ENCODE measurements around the gene PTPN6. TPM values are rescaled to one million over a fixed set of nuclear protein-coding genes. Genes with fewer than 3 reads are reported as not detected.

PTPN6 gene
- total RNA-seq, 1 donor from 2014 or later, result 0.94 TPM

- H3K4me1 Mint-ChIP-seq (ENCODE audit: unreplicated experiment), result peaks cover 18% of the 10 kb centered on the region
- H3K27me3 Mint-ChIP-seq (ENCODE audit: unreplicated experiment), result no peaks in the 10 kb centered on the region
- H3K27ac Mint-ChIP-seq (ENCODE audit: unreplicated experiment), result no peak overlapping the region
- H3K4me3 Mint-ChIP-seq (ENCODE audit: unreplicated experiment), result no peak overlapping the region
- H3K9me3 Mint-ChIP-seq (ENCODE audit: unreplicated experiment), result no peaks in the 10 kb centered on the region
- no peak for DNase-seq (ENCODE audit: extremely low spot score, unreplicated experiment)
- no peak for TF ChIP-seq CTCF (IDR thresholded peaks at IDR 0.05)
- peaks cover 6% of the 10 kb centered on the region for H3K36me3 Mint-ChIP-seq (ENCODE audit: unreplicated experiment)
These were observed 9.6 kb downstream of the PTPN6 start for GRCh38 chr12:6960593-6961277.

- Mint-ChIP-seq H3K36me3 (ENCODE audit: unreplicated experiment) (peaks cover 10% of the 10 kb centered on the region), H3K4me1 (ENCODE audit: unreplicated experiment) (peaks cover 18% of the 10 kb centered on the region), H3K4me3 (ENCODE audit: unreplicated experiment) (no peak overlapping the region), H3K9me3 (ENCODE audit: unreplicated experiment) (no peaks in the 10 kb centered on the region), H3K27me3 (ENCODE audit: unreplicated experiment) (no peaks in the 10 kb centered on the region), H3K27ac (ENCODE audit: unreplicated experiment) (peak overlapping the region; percentile 90)
- TF ChIP-seq CTCF (IDR thresholded peaks at IDR 0.05), result no peak
- DNase-seq (ENCODE audit: extremely low spot score, unreplicated experiment), result no peak
These were observed 10.1 kb downstream of the PTPN6 start for GRCh38 chr12:6961278-6961694.

DNA sequence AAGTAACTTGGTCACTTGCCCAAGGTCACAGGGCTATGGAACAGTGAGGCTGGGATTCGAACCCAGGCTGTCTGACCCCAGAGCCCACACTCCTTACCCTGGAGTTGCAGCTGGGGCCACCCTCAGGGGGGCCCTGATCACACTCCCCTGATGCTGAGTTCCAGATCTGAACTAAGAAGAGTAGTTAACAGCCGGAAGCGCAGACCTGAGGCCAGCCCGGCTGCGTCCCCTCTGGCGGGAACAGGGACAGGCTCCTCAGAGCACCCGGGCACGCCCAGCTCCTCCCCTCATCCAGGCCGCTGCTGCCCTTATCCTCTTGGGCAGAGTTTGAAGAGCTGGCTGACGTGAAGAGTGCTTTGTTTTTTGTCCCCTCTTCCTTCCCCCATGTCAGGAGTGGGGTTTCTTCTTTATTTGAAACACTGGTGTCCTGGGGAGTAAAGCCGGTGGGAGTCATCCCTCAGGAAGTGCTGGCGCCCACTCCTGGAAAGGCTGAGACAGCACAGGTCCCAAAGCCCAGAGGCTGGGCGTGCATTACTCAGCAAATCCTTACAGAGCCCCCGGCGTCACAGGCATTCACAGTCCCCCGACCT lies 10.6 kb downstream of the PTPN6 start:
- H3K9me3 Mint-ChIP-seq (ENCODE audit: unreplicated experiment), result no peaks in the 10 kb centered on the region
- peak; percentile 60 for TF ChIP-seq CTCF (IDR thresholded peaks at IDR 0.05)

GRCh38 chr12:6962285-6963015 lies 11.3 kb downstream of the PTPN6 start:
- Mint-ChIP-seq H3K4me3 (ENCODE audit: unreplicated experiment) (peak overlapping the region; percentile 59), H3K4me1 (ENCODE audit: unreplicated experiment) (peaks cover 18% of the 10 kb centered on the region), H3K36me3 (ENCODE audit: unreplicated experiment) (peaks cover 13% of the 10 kb centered on the region), H3K27me3 (ENCODE audit: unreplicated experiment) (no peaks in the 10 kb centered on the region), H3K9me3 (ENCODE audit: unreplicated experiment) (no peaks in the 10 kb centered on the region), H3K27ac (ENCODE audit: unreplicated experiment) (peak overlapping the region; percentile 90)
- DNase-seq (ENCODE audit: extremely low spot score, unreplicated experiment), result no peak
- TF ChIP-seq CTCF (IDR thresholded peaks at IDR 0.05), result no peak

More for the DNA sequence above, 10.6 kb downstream of the PTPN6 start:
- DNase-seq (ENCODE audit: extremely low spot score, unreplicated experiment), result no peak
- peak overlapping the region; percentile 59 for H3K4me3 Mint-ChIP-seq (ENCODE audit: unreplicated experiment)
- H3K36me3 Mint-ChIP-seq (ENCODE audit: unreplicated experiment), result peaks cover 13% of the 10 kb centered on the region
- H3K27ac Mint-ChIP-seq (ENCODE audit: unreplicated experiment), result peak overlapping the region; percentile 90
- H3K4me1 Mint-ChIP-seq (ENCODE audit: unreplicated experiment), result peaks cover 18% of the 10 kb centered on the region
- H3K27me3 Mint-ChIP-seq (ENCODE audit: unreplicated experiment), result no peaks in the 10 kb centered on the region
